ENCODE measurements around the gene FUOM. TPM values are rescaled to one million over a fixed set of nuclear protein-coding genes. Genes with fewer than 3 reads are reported as not detected.

The FUOM gene
- total RNA-seq, 1 donor from 2014 or later, result 9.3 TPM

- Histone ChIP-seq H3K36me3 (no peaks in the 10 kb centered on the region), H3K79me2 (ENCODE audit: low read depth) (no peaks in the 10 kb centered on the region), H3K9me3 (ENCODE audit: low read depth) (no peaks in the 10 kb centered on the region), H3F3A (ENCODE audit: low read depth) (peaks cover 15% of the 10 kb centered on the region), H3K27ac (no peak overlapping the region), H3K4me3 (no peak overlapping the region), H3K4me1 (peaks cover 21% of the 10 kb centered on the region), H3K9ac (no peak overlapping the region), H4K20me1 (ENCODE audit: low read depth) (no peaks in the 10 kb centered on the region), H3K4me2 (no peak overlapping the region), H3K27me3 (peaks cover 78% of the 10 kb centered on the region), H2AFZ (replicated peaks) (no peak overlapping the region)
- no peak overlapping the region for H3K27ac Mint-ChIP-seq
- TF ChIP-seq EZH2 (IDR thresholded peaks at IDR 0.05) (no peak), EZH2phosphoT487 (IDR thresholded peaks at IDR 0.05) (no peak)
- TF ChIP-seq, protein P1, sequence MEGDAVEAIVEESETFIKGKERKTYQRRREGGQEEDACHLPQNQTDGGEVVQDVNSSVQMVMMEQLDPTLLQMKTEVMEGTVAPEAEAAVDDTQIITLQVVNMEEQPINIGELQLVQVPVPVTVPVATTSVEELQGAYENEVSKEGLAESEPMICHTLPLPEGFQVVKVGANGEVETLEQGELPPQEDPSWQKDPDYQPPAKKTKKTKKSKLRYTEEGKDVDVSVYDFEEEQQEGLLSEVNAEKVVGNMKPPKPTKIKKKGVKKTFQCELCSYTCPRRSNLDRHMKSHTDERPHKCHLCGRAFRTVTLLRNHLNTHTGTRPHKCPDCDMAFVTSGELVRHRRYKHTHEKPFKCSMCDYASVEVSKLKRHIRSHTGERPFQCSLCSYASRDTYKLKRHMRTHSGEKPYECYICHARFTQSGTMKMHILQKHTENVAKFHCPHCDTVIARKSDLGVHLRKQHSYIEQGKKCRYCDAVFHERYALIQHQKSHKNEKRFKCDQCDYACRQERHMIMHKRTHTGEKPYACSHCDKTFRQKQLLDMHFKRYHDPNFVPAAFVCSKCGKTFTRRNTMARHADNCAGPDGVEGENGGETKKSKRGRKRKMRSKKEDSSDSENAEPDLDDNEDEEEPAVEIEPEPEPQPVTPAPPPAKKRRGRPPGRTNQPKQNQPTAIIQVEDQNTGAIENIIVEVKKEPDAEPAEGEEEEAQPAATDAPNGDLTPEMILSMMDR (IDR thresholded peaks at IDR 0.05), result no peak
- H3K4me1 Mint-ChIP-seq, result peaks cover 19% of the 10 kb centered on the region
- peaks cover 20% of the 10 kb centered on the region for H3K9me3 Mint-ChIP-seq
- no peaks in the 10 kb centered on the region for H3K36me3 Mint-ChIP-seq
- H3K27me3 Mint-ChIP-seq (ENCODE audit: insufficient read depth, low read depth), result peaks cover 42% of the 10 kb centered on the region
- no peak overlapping the region for H3K4me3 Mint-ChIP-seq
- DNase-seq (ENCODE audit: low spot score), result no peak
Measured at GRCh38 chr10:133327651-133328357, 30.0 kb downstream of the FUOM start.

GRCh38 chr10:133326745-133327650 lies 30.8 kb downstream of the FUOM start:
- peaks cover 19% of the 10 kb centered on the region for H3K4me1 Mint-ChIP-seq
- H3K4me3 Mint-ChIP-seq, result peak overlapping the region; percentile 71
- no peak for DNase-seq (ENCODE audit: low spot score)
- Histone ChIP-seq H3K4me1 (peaks cover 21% of the 10 kb centered on the region), H3K9me3 (ENCODE audit: low read depth) (no peaks in the 10 kb centered on the region), H3K4me3 (no peak overlapping the region), H3F3A (ENCODE audit: low read depth) (peaks cover 15% of the 10 kb centered on the region), H3K4me2 (no peak overlapping the region), H2AFZ (replicated peaks) (no peak overlapping the region), H3K79me2 (ENCODE audit: low read depth) (no peaks in the 10 kb centered on the region), H3K27ac (no peak overlapping the region), H3K27me3 (peaks cover 70% of the 10 kb centered on the region), H3K9ac (no peak overlapping the region), H3K36me3 (no peaks in the 10 kb centered on the region), H4K20me1 (ENCODE audit: low read depth) (no peaks in the 10 kb centered on the region)
- peaks cover 34% of the 10 kb centered on the region for H3K27me3 Mint-ChIP-seq (ENCODE audit: insufficient read depth, low read depth)
- no peak overlapping the region for H3K27ac Mint-ChIP-seq
- H3K36me3 Mint-ChIP-seq, result no peaks in the 10 kb centered on the region
- H3K9me3 Mint-ChIP-seq, result peaks cover 11% of the 10 kb centered on the region
- TF ChIP-seq, protein P1 (IDR thresholded peaks at IDR 0.05), result no peak
- TF ChIP-seq EZH2 (IDR thresholded peaks at IDR 0.05) (no peak), EZH2phosphoT487 (IDR thresholded peaks at IDR 0.05) (no peak)

DNA sequence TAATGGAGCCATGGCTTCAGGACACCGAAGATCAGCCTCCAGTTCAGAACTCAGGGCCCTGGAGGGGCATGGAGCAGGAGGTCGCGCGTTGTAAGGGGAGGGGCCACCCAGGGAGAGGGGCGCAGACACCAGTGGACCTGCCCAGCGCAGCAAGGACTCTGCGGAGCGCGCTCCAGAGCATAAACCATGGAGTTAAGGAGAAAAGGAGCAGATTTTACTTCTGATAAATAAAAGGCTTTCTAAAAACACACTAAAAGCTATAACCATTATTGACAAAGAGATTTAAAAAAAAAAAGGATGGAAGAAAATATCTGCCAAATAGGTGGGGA lies 31.6 kb downstream of the FUOM start:
- Histone ChIP-seq H3K9ac (no peak overlapping the region), H4K20me1 (ENCODE audit: low read depth) (no peaks in the 10 kb centered on the region), H3K4me1 (peaks cover 21% of the 10 kb centered on the region), H3K27ac (no peak overlapping the region), H3K27me3 (peaks cover 62% of the 10 kb centered on the region), H2AFZ (replicated peaks) (peak overlapping the region; percentile 93), H3F3A (ENCODE audit: low read depth) (peaks cover 15% of the 10 kb centered on the region), H3K4me3 (peak overlapping the region; percentile 58), H3K4me2 (peak overlapping the region; percentile 86), H3K9me3 (ENCODE audit: low read depth) (no peaks in the 10 kb centered on the region), H3K36me3 (no peaks in the 10 kb centered on the region), H3K79me2 (ENCODE audit: low read depth) (no peaks in the 10 kb centered on the region)
- Mint-ChIP-seq H3K27ac (no peak overlapping the region), H3K4me3 (peak overlapping the region; percentile 71), H3K9me3 (peaks cover 6% of the 10 kb centered on the region), H3K4me1 (peaks cover 19% of the 10 kb centered on the region), H3K36me3 (no peaks in the 10 kb centered on the region), H3K27me3 (ENCODE audit: insufficient read depth, low read depth) (peaks cover 29% of the 10 kb centered on the region)
- no peak for TF ChIP-seq EZH2phosphoT487 (IDR thresholded peaks at IDR 0.05)
- TF ChIP-seq EZH2 (IDR thresholded peaks at IDR 0.05), result peak; percentile 8
- DNase-seq (ENCODE audit: low spot score), result no peak

Data from neural progenitor cell (in vitro differentiated cells).